Thyroid gland (tissue), 4 donors: ENCODE results near the gene C13orf46. TPM values are rescaled to one million over a fixed set of nuclear protein-coding genes. Genes with fewer than 3 reads are reported as not detected.

Experiments used
- DNase-seq, 2 donors: peaks; one replicate each; pipeline ENCODE4 v3.0.0-alpha.2; 2019
- H3K27ac ChIP-seq, 3 donors: fragments of 200-600 bp; sonication (generic); 1 replicate in 2 of 3; 2 replicates in 1 of 3; pipeline ENCODE4 v1.5.1; 2016 to 2019; ENCODE audit warnings: mild to moderate bottlenecking in 1 of 3, moderate library complexity in 1 of 3
- H3K27me3 ChIP-seq: fragments of 200-600 bp; sonication (generic); one replicate; pipeline ENCODE4 v1.5.1; 2019
- H3K36me3 ChIP-seq, 2 donors: fragments of 200-600 bp; sonication (generic); one replicate each; pipeline ENCODE4 v1.5.1; 2016 to 2019
- H3K4me1 ChIP-seq, 2 donors: fragments of 200-600 bp; sonication (generic); one replicate each; pipeline ENCODE4 v1.5.1; 2017 to 2019
- H3K4me3 ChIP-seq, 3 donors: fragments of 200-600 bp; sonication (generic); replicated peaks in 1 of 3; 1 replicate in 2 of 3; 2 replicates in 1 of 3; pipeline ENCODE4 v1.5.1; 2016; ENCODE audit warnings: mild to moderate bottlenecking in 1 of 3
- H3K9me3 ChIP-seq: fragments of 200-600 bp; sonication (generic); one replicate; pipeline ENCODE4 v1.5.1; 2017
- POLR2A ChIP-seq, 2 donors: fragments of 450-650 bp; IDR thresholded peaks; one replicate each; pipeline ENCODE4 v1.6.1; 2017; ENCODE audit warnings: antibody characterized with exemption in 2 of 2, mild to moderate bottlenecking in 2 of 2, moderate library complexity in 1 of 2
- WGBS, 2 donors: methylation state at CpG; one replicate each; pipeline ENCODE4 v1.1.5; 2017; 5-methylcytosine and 5-hydroxymethylcytosine counted together
- intact Hi-C: fragments of 100-400 bp; cut with DNase I; formaldehyde crosslinking; loops from one replicate; pipeline ENCODE4 v1.15.1; 2023
- total RNA-seq, 4 donors: library from RNA; depleted of rRNA; stranded (reverse); fragments of >200 nt; gene quantifications; one replicate each; pipeline ENCODE4 v1.2.3, GENCODE V29; 2016
- TF ChIP-seq, protein P1 (sequence below), 6 experiments: fragments of 200-600 bp in 3 of 6; fragments of 450-650 bp in 3 of 6; sonication (generic) in 3 of 6; IDR thresholded peaks; one replicate each; pipeline ENCODE4 v1.5.1; 2016 to 2019; ENCODE audit warnings: antibody characterized with exemption in 6 of 6, mild to moderate bottlenecking in 2 of 6, inconsistent platforms in 1 of 6, moderate library complexity in 1 of 6

C13orf46 gene
- total RNA-seq, 4 donors from 2014 or later, result 0.67 to 9.4 (median 4.3) TPM

DNA sequence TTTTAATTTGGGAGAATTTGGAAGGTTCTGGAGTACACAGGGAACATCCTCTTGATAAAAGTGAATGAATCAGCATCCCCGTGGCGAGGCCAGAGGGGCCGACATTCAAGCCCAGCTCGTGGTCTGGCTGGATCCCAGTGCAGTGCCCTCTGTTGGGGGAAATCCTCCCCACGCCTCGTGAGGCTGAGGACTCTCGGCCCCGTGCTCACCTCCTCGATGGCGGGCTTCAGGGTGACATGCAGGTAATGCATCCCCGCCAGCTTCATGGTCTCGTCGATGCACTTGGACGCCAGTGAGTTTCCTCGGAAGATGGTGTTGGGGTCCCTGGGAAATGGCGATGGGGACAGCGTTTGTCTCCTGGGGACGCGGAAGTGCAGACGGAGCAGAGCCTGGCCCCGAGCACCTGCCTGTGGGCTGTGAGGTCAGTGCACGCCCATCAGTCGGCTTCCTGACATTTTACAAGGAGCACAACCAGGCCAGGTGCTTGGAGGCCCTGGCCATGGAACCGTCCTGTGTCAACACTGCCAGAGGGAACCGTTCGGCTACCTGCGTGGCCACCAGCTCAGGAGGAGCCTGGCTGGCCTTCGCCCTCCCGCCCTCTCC, 43.3 kb upstream of the C13orf46 start:
- DNase-seq, result no peak
- Histone ChIP-seq H3K4me1 (peaks cover 4 to 15% of the 10 kb centered on the region in 2 donors), H3K27ac (no peak overlapping the region), H3K4me3 (no peak overlapping the region), H3K36me3 (peaks cover 0 to 16% of the 10 kb centered on the region in 2 donors), H3K9me3 (no peaks in the 10 kb centered on the region), H3K27me3 (no peaks in the 10 kb centered on the region)
- intact Hi-C loops, result no loop called here
- WGBS, 2 donors, result 92% methylated on average over 23 to 28 of the region's 29 CpGs
- TF ChIP-seq POLR2A (IDR thresholded peaks at IDR 0.05), result no peak
- TF ChIP-seq, protein P1, sequence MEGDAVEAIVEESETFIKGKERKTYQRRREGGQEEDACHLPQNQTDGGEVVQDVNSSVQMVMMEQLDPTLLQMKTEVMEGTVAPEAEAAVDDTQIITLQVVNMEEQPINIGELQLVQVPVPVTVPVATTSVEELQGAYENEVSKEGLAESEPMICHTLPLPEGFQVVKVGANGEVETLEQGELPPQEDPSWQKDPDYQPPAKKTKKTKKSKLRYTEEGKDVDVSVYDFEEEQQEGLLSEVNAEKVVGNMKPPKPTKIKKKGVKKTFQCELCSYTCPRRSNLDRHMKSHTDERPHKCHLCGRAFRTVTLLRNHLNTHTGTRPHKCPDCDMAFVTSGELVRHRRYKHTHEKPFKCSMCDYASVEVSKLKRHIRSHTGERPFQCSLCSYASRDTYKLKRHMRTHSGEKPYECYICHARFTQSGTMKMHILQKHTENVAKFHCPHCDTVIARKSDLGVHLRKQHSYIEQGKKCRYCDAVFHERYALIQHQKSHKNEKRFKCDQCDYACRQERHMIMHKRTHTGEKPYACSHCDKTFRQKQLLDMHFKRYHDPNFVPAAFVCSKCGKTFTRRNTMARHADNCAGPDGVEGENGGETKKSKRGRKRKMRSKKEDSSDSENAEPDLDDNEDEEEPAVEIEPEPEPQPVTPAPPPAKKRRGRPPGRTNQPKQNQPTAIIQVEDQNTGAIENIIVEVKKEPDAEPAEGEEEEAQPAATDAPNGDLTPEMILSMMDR (IDR thresholded peaks at IDR 0.05), result no peak

DNA sequence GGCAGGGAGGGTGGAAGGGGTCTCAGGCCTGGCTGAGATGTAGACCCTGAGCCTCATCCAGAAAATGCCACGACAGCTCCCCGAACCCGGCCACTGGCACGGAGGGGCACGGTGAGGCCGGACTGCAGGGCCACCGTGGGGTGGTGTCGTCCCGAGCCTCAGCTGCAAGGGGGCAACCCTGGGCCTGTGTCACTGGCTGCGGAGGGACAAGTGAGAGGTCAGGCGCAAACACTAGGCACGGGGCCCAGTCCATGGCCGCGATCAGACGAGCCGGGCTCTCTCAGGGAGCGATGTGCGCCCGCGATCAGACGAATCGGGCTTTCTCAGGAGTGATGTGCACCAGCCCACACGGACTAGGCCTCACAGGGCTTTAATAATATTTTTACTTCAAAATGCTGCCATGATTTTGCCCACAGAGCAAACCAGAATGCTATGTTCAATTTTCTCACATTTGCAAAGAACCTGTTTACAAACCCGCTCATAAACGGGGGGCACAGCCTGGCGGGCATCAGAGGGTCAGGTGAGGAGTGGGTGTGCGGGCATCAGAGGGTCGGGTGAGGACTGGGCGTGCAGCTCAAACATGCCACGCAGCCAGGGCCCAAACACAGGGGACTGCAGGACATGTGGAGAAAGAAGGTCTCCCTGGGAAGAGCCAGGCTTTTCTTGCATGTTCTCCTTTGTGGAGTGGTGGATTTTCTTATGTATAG, 42.6 kb upstream of the C13orf46 start:
- WGBS, 2 donors, result 90 to 97% methylated on average over 16 to 30 of the region's 30 CpGs
- intact Hi-C loops, result no loop called here
- H3K36me3 ChIP-seq, result peaks cover 0 to 16% of the 10 kb centered on the region in 2 donors

DNA sequence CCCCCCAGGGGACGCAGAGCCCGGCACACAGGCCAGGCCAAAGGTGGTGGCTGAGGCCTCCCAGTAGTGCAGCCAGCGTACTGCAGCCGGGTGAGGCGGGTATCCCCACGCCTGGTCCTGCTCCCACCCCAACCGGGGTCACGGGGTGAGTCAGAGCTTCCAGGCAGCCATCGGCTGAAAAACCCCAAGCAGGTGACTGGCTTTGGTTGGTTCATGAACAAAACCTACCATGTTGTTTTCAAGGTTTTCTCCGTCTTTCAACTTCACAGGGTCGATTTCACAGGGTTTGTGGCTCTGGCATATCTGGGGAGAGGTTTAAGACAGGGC, 42.1 kb upstream of the C13orf46 start:
- peaks cover 4 to 15% of the 10 kb centered on the region in 2 donors for H3K4me1 ChIP-seq
- intact Hi-C loops, result no loop called here
- no peaks in the 10 kb centered on the region for H3K27me3 ChIP-seq
- no peak overlapping the region for H3K4me3 ChIP-seq
- peak overlapping the region; percentile 75 to 78 (median 76) for H3K27ac ChIP-seq
- peaks cover 0 to 13% of the 10 kb centered on the region in 2 donors for H3K36me3 ChIP-seq
- DNase-seq, result no peak
- TF ChIP-seq POLR2A (IDR thresholded peaks at IDR 0.05), result no peak
- TF ChIP-seq, protein P1 (IDR thresholded peaks at IDR 0.05), result no peak
- no peaks in the 10 kb centered on the region for H3K9me3 ChIP-seq
- WGBS, 2 donors, result 77 to 79% methylated on average over 4 to 11 of the region's 11 CpGs

More for the DNA sequence above, 42.6 kb upstream of the C13orf46 start:
- Histone ChIP-seq H3K9me3 (no peaks in the 10 kb centered on the region), H3K4me3 (no peak overlapping the region), H3K4me1 (peaks cover 4 to 15% of the 10 kb centered on the region in 2 donors), H3K27ac (peak overlapping the region; percentile 75 to 78 (median 76)), H3K27me3 (no peaks in the 10 kb centered on the region)
- no peak for DNase-seq
- TF ChIP-seq POLR2A (IDR thresholded peaks at IDR 0.05), result no peak
- TF ChIP-seq, protein P1 (IDR thresholded peaks at IDR 0.05), result no peak

DNA sequence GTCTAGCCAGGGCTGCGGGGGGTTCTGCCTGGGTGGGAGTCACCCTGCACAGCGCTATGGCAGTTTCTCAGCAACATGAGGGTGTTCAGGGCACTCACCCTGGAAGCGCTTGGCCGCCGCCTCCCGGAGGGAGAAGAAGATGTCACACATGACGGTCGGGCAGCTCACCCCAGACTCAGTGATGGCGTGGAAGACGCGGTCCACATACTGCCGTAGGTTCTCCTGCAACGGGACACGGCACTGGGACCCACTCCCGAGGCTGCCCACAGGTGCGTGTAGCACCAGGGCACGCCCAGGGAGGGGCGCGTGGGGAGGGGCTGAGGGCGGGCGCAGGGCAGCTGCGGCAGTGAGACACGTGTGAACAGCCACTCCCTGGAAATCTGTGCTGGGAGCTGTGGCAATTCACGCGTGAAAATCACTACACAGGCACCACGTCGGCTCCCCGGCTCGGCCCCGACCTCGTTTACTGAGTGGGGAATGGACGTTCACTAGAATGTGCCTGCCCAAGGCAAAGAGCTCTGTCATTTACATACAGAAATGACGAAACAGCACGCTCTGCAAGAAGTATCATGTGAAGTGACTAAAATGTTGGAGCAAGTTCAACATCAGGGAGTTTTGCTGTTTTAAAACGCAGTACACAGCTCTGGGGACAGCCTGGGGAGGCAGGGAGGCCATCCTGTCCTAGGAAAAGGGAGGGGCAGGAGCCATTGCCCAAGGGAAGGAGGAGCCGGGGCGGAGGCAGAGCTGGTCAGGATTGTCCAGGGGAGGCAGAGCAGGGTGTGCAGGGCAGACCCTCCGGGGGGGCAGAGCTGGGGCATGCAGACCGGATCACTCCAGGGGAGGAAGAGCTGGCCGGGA, 41.5 kb upstream of the C13orf46 start:
- Histone ChIP-seq H3K4me3 (no peak overlapping the region), H3K27me3 (no peaks in the 10 kb centered on the region), H3K4me1 (peaks cover 4 to 15% of the 10 kb centered on the region in 2 donors), H3K9me3 (no peaks in the 10 kb centered on the region), H3K36me3 (peaks cover 0 to 10% of the 10 kb centered on the region in 2 donors), H3K27ac (peak overlapping the region; percentile 75 to 78 (median 76))
- intact Hi-C loops, result no loop called here
- peak in 1 of 2 donors; percentile 49 for TF ChIP-seq POLR2A (IDR thresholded peaks at IDR 0.05)
- TF ChIP-seq, protein P1 (IDR thresholded peaks at IDR 0.05), result peak in 1 of 6 experiments; percentile 3
- WGBS, 2 donors, result 55 to 68% methylated on average over 31 to 40 of the region's 40 CpGs
- peak; percentile 91 to 93 for DNase-seq
